K562 (cell line): ENCODE data around the gene TTC27. TPM values are rescaled to one million over a fixed set of nuclear protein-coding genes. Genes with fewer than 3 reads are reported as not detected.

Source experiments
- ATAC-seq: fragments of 200-7000 bp; cut with Tn5 transposase; 3 replicates; pipeline ENCODE4 v1.9.1; 2020; ENCODE audit warnings: moderate library complexity
- BruUV-seq: library from RNA; stranded (reverse); fragments of 400-500 nt; replicated peaks from 2 replicates; lab custom pipeline; 2021; lab: Mats Ljungman, UMichigan
- CTCF ChIA-PET: fragments of 300-600 bp; formaldehyde crosslinking; extraction: SDS; loops from one replicate; lab custom pipeline; 2021; ENCODE audit warnings: low intra/inter-chr PET ratio; lab: Yijun Ruan, JAX
- POLR2A ChIA-PET: fragments of 300-600, 350-650 bp; sonication (Branson Sonifier 250); formaldehyde crosslinking; extraction: SDS; loops from one replicate; lab custom pipeline; 2021; ENCODE audit warnings: antibody characterized with exemption, inconsistent platforms; lab: Yijun Ruan, JAX
- DNase-seq, 4 experiments: peaks; one replicate each; pipeline versions ENCODE4 v3.0.0 to v3.0.0-alpha.2; 2011 to 2018; ENCODE audit warnings: low spot score in 3 of 4, mixed read lengths in 3 of 4; ENCODE audit errors: extremely low read depth in 1 of 4
- FAIRE-seq: peaks from 2 replicates; lab custom pipeline; 2011; peaks lifted over from hg19 to GRCh38; lab: Jason Lieb, UNC
- H2AFZ ChIP-seq: 2 replicates; pipeline ENCODE4 v1.6.0; 2011; ENCODE audit warnings: low read depth, low read length, control low read depth, inconsistent platforms
- H3K27ac ChIP-seq: fragments of 200-600 bp; 3 replicates; pipeline ENCODE4 v1.8.0; 2011; ENCODE audit warnings: low read depth, mild to moderate bottlenecking, control low read depth, inconsistent platforms, low read length, moderate library complexity, mixed read lengths; ENCODE audit errors: extremely low read depth
- H3K27me3 ChIP-seq, 2 experiments: fragments of 300-600 bp in 1 of 2; 2 replicates in 1 of 2; 3 replicates in 1 of 2; pipeline versions ENCODE4 v1.6.0 to v1.8.0; 2011; ENCODE audit warnings: inconsistent platforms in 2 of 2, low read length in 2 of 2, mild to moderate bottlenecking in 1 of 2, mixed read lengths in 1 of 2, moderate library complexity in 1 of 2; ENCODE audit not compliant: control insufficient read depth in 2 of 2, insufficient read depth in 2 of 2
- H3K36me3 ChIP-seq: fragments of 300-600 bp; 3 replicates; pipeline ENCODE4 v1.8.0; 2011; ENCODE audit warnings: mild to moderate bottlenecking, low read length, inconsistent platforms; ENCODE audit not compliant: control insufficient read depth, insufficient read depth
- H3K4me1 ChIP-seq, 2 experiments: fragments of 200-600 bp in 1 of 2; replicated peaks in 1 of 2; 2 replicates in 1 of 2; 3 replicates in 1 of 2; pipeline versions ENCODE4 v1.5.1 to v1.8.0; 2011; ENCODE audit warnings: inconsistent platforms in 2 of 2, low read length in 2 of 2, mild to moderate bottlenecking in 1 of 2, mixed read lengths in 1 of 2, moderate library complexity in 1 of 2; ENCODE audit not compliant: control insufficient read depth in 2 of 2, insufficient read depth in 2 of 2
- H3K4me2 ChIP-seq: 2 replicates; pipeline ENCODE4 v1.6.1; 2011; ENCODE audit warnings: low read length, control low read depth, inconsistent platforms, mixed read lengths; ENCODE audit not compliant: insufficient read depth
- H3K4me3 ChIP-seq: fragments of 200-600 bp; sonication (generic), shearing (Covaris generic); 2 replicates; pipeline ENCODE4 v1.5.1; 2016; ENCODE audit warnings: control low read depth, inconsistent platforms
- H3K79me2 ChIP-seq: fragments of 200-600 bp; 3 replicates; pipeline ENCODE4 v1.8.0; 2011; ENCODE audit warnings: low read length, inconsistent platforms; ENCODE audit not compliant: control insufficient read depth, insufficient read depth
- H3K9ac ChIP-seq, 2 experiments: 2 replicates each; pipeline versions ENCODE4 v1.6.0 to v1.6.1; 2011; ENCODE audit warnings: low read depth in 2 of 2, low read length in 2 of 2, control low read depth in 1 of 2, inconsistent platforms in 1 of 2, mild to moderate bottlenecking in 1 of 2, mixed read lengths in 1 of 2; ENCODE audit not compliant: insufficient read depth in 1 of 2
- H3K9me1 ChIP-seq: one replicate; pipeline ENCODE4 v1.6.0; 2011; ENCODE audit warnings: inconsistent platforms, mild to moderate bottlenecking, low read length, moderate library complexity; ENCODE audit not compliant: control insufficient read depth, insufficient read depth
- H3K9me3 ChIP-seq: replicated peaks from 2 replicates; pipeline ENCODE4 v1.5.1; 2011; ENCODE audit warnings: low read depth, low read length, inconsistent platforms; ENCODE audit not compliant: control insufficient read depth, insufficient read depth
- H4K20me1 ChIP-seq: replicated peaks from 2 replicates; pipeline ENCODE4 v1.6.1; 2011; ENCODE audit warnings: low read length, inconsistent platforms, mixed read lengths; ENCODE audit not compliant: control insufficient read depth, insufficient read depth
- CBFA2T2 ChIP-seq: fragments of 450-650 bp; conservative IDR thresholded peaks from 2 replicates; pipeline ENCODE4 v1.6.1; 2017; ENCODE audit warnings: mild to moderate bottlenecking
- GABPA ChIP-seq: fragments of 200-800 bp; sonication (Bioruptor generic); conservative IDR thresholded peaks from 2 replicates; pipeline ENCODE4 v1.6.1; 2016; ENCODE audit warnings: low read depth, missing genetic modification characterization, missing compliant biosample characterization
- HCFC1 ChIP-seq: IDR thresholded peaks from 2 replicates; pipeline ENCODE4 v1.6.1; 2012; ENCODE audit warnings: low read depth, low read length, improper control_type of control experiment
- NFE2 ChIP-seq: IDR thresholded peaks from 2 replicates; pipeline ENCODE4 v1.6.1; 2014; ENCODE audit warnings: antibody characterized with exemption, low read depth
- RAD51 ChIP-seq: fragments of 450-650 bp; IDR thresholded peaks from 2 replicates; pipeline ENCODE4 v1.7.1; 2016; ENCODE audit warnings: low read depth, mild to moderate bottlenecking, borderline replicate concordance
- TCF3 ChIP-seq: sonication (generic); formaldehyde crosslinking; IDR thresholded peaks from 2 replicates; pipeline ENCODE4 v1.4.0; 2020; ENCODE audit warnings: mild to moderate bottlenecking, missing genetic modification reagents
- ZBTB1 ChIP-seq: sonication (generic); formaldehyde crosslinking; IDR thresholded peaks from 2 replicates; pipeline ENCODE4 v1.8.1; 2023; ENCODE audit warnings: missing genetic modification reagents, low read depth, mild to moderate bottlenecking, borderline replicate concordance
- ZNF263 ChIP-seq: sonication (generic); formaldehyde crosslinking; IDR thresholded peaks from 2 replicates; pipeline ENCODE4 v1.8.0; 2022; ENCODE audit warnings: mild to moderate bottlenecking, missing genetic modification reagents, borderline replicate concordance
- ZNF324 ChIP-seq: fragments of 250-450 bp; sonication (Bioruptor Pico); IDR thresholded peaks from 2 replicates; pipeline ENCODE4 v1.4.0; 2020; ENCODE audit warnings: mild to moderate bottlenecking
- WGBS: fragments of 100-300 bp; shearing (Covaris generic); methylation state at CpG from one replicate; pipeline ENCODE4 v1.1.6; 2016; ENCODE audit warnings: low coverage, mixed read lengths; ENCODE audit not compliant: insufficient coverage; ENCODE audit errors: missing lambda C conversion rate; 5-methylcytosine and 5-hydroxymethylcytosine counted together
- in situ Hi-C: fragments of 300-500 bp; cut with MboI; formaldehyde crosslinking; loops from 4 replicates; pipeline ENCODE4 v1.15.0; 2018; ENCODE audit warnings: inconsistent platforms, mixed read lengths
- intact Hi-C: fragments of 100-400 bp; cut with micrococcal nuclease; formaldehyde crosslinking; loops from 2 replicates; pipeline ENCODE4 v1.14.2; 2022
- polyA plus RNA-seq, 8 experiments: library from polyadenylated mRNA; depleted of rRNA in 4 of 8; stranded (reverse) in 5 of 8; unstranded in 3 of 8; fragments of >200 nt; fragmentation: Nextera tagmentation in 2 of 8; fragmentation: Illumina TruSeq in 1 of 8; extraction: Ambion mirVana in 2 of 8; extraction: Trizol in 1 of 8; gene quantifications; 2 replicates each; pipeline versions ENCODE4 v1.2.1 to v1.2.3, GENCODE V29; 2011 to 2014; ENCODE audit warnings: inconsistent platforms in 1 of 8, missing spikeins in 1 of 8
- total RNA-seq, 7 experiments: library from RNA; depleted of rRNA in 6 of 7; stranded (reverse); fragments of >200 nt in 6 of 7; fragmentation: Illumina TruSeq in 2 of 7; extraction: Trizol in 2 of 7; gene quantifications; 2 replicates each; pipeline versions ENCODE4 v1.2.1 to v1.2.3, GENCODE V29; 2011 to 2021; ENCODE audit warnings: low replicate concordance in 1 of 7
- TF ChIP-seq, protein P1 (sequence below): fragments of 450-650 bp; formaldehyde crosslinking; IDR thresholded peaks from 2 replicates; pipeline ENCODE4 v1.4.0; 2020; ENCODE audit warnings: mild to moderate bottlenecking, mixed read lengths
- TF ChIP-seq, protein P2 (sequence below): fragments of 250-450 bp; sonication (Bioruptor Pico); IDR thresholded peaks from 2 replicates; pipeline ENCODE4 v1.5.0; 2020; ENCODE audit warnings: mild to moderate bottlenecking, borderline replicate concordance

The TTC27 gene
- total and polyA plus RNA-seq, 9 of the 15 experiments (the other 6 are each of a cell fraction or from before 2014, with no cell fraction given) = 44.3 to 93.4 (median 57.3) TPM

DNA sequence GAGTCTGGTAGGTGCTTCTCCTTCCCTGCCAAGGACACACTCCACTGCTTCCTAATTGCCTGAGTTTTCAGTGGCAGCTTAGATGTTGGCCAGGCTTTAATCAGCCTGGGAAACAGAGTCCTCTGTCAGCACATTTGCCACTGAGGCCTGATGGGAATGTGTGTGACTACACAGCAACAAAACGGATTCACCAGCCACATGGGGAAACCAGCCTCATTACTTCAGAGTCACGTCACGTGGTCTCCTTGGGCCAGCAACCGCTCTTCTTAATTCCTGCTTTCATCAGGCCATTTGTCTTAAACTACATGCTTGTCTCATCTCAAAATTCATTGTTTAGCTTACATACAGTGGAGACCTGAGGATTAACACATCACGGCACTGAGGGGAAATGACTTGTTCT, 225.0 kb downstream of the TTC27 start:
- intact Hi-C loops = no loop called here
- in situ Hi-C loops = no loop called here
- TF ChIP-seq GABPA (tag) = no peak
- no peak for TF ChIP-seq ZBTB1
- TF ChIP-seq HCFC1 = no peak
- TF ChIP-seq CBFA2T2 = 0 out of 2 replicates have a peak, but pooled peaks have one; percentile 7
- TF ChIP-seq ZNF263 = no peak
- no peak for TF ChIP-seq NFE2
- no peak for TF ChIP-seq TCF3 (CRISPR knock-in tag)
- TF ChIP-seq ZNF324 (CRISPR knock-in tag) = no peak
- peak; percentile 71 for TF ChIP-seq RAD51
- TF ChIP-seq, protein P1, sequence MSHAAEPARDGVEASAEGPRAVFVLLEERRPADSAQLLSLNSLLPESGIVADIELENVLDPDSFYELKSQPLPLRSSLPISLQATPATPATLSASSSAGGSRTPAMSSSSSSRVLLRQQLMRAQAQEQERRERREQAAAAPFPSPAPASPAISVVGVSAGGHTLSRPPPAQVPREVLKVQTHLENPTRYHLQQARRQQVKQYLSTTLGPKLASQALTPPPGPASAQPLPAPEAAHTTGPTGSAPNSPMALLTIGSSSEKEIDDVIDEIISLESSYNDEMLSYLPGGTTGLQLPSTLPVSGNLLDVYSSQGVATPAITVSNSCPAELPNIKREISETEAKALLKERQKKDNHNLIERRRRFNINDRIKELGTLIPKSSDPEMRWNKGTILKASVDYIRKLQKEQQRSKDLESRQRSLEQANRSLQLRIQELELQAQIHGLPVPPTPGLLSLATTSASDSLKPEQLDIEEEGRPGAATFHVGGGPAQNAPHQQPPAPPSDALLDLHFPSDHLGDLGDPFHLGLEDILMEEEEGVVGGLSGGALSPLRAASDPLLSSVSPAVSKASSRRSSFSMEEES (CRISPR knock-in tag) = peak; percentile 60; the same call in 1 of the 2 replicates
- TF ChIP-seq, protein P2, sequence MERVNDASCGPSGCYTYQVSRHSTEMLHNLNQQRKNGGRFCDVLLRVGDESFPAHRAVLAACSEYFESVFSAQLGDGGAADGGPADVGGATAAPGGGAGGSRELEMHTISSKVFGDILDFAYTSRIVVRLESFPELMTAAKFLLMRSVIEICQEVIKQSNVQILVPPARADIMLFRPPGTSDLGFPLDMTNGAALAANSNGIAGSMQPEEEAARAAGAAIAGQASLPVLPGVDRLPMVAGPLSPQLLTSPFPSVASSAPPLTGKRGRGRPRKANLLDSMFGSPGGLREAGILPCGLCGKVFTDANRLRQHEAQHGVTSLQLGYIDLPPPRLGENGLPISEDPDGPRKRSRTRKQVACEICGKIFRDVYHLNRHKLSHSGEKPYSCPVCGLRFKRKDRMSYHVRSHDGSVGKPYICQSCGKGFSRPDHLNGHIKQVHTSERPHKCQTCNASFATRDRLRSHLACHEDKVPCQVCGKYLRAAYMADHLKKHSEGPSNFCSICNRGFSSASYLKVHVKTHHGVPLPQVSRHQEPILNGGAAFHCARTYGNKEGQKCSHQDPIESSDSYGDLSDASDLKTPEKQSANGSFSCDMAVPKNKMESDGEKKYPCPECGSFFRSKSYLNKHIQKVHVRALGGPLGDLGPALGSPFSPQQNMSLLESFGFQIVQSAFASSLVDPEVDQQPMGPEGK (CRISPR knock-in tag) = no peak

More for the DNA sequence above, 225.0 kb downstream of the TTC27 start:
- Histone ChIP-seq H3K9ac (no peak overlapping the region), H4K20me1 (no peaks in the 10 kb centered on the region), H3K36me3 (no peaks in the 10 kb centered on the region), H3K9me3 (no peaks in the 10 kb centered on the region), H3K79me2 (no peaks in the 10 kb centered on the region), H3K4me3 (no peak overlapping the region), H3K9me1 (no peaks in the 10 kb centered on the region), H2AFZ (peak overlapping the region; percentile 35; the same call in 1 of the 2 replicates), H3K27ac (no peak overlapping the region), H3K27me3 (peaks cover 15 to 23% of the 10 kb centered on the region in 2 experiments; a peak in 4 of 5 replicates), H3K4me1 (no peaks in the 10 kb centered on the region; a peak in 1 of 5 replicates), H3K4me2 (no peak overlapping the region)
- DNase-seq (no peak), ATAC-seq (no peak), FAIRE-seq (no peak)
- CTCF ChIA-PET = no interaction called here
- no TSS peak for BruUV-seq
- POLR2A ChIA-PET = no interaction called here
- 26% methylated on average over 5 of the region's 5 CpGs for WGBS
